GM21360 (cell line): Measurements from ENCODE around the gene SYTL3.
"Not testable (repeated sequence)": the region's sequence is repeated elsewhere in the genome, so short reads cannot be mapped to it uniquely, and the experiment has no call there.

Source experiments
- ATAC-seq: cut with Tn5 transposase; IDR thresholded peaks from one replicate; pipeline ENCODE4 v1.9.1; 2021; ENCODE audit warnings: mild to moderate bottlenecking, moderate library complexity; ENCODE audit not compliant: unreplicated experiment

SYTL3 gene

GRCh38 chr6:158786645-158787304, 136.9 kb downstream of the SYTL3 start:
- ATAC-seq, result no peak

GRCh38 chr6:158787395-158787794, 137.5 kb downstream of the SYTL3 start:
- no peak for ATAC-seq

- ATAC-seq, result no peak
Observed at GRCh38 chr6:158789115-158789917, 139.5 kb downstream of the SYTL3 start.

GRCh38 chr6:158791274-158791855, 141.5 kb downstream of the SYTL3 start:
- no peak for ATAC-seq

- not testable (repeated sequence) for ATAC-seq
Observed at GRCh38 chr6:158792505-158792904, 142.7 kb downstream of the SYTL3 start.

GRCh38 chr6:158793432-158793831, 143.6 kb downstream of the SYTL3 start:
- ATAC-seq, result peak; percentile 58

GRCh38 chr6:158795516-158795915, 145.7 kb downstream of the SYTL3 start:
- no peak for ATAC-seq

- ATAC-seq, result no peak
Observed at GRCh38 chr6:158796353-158796752, 146.5 kb downstream of the SYTL3 start.

GRCh38 chr6:158797331-158798310, 147.8 kb downstream of the SYTL3 start:
- ATAC-seq, result no peak

GRCh38 chr6:158798311-158798710, 148.5 kb downstream of the SYTL3 start:
- ATAC-seq, result no peak

- ATAC-seq, result no peak
Observed at GRCh38 chr6:158799051-158799792, 149.4 kb downstream of the SYTL3 start.

GRCh38 chr6:158801655-158802294, 151.9 kb downstream of the SYTL3 start:
- no peak for ATAC-seq

GRCh38 chr6:158803733-158804143, 153.9 kb downstream of the SYTL3 start:
- ATAC-seq, result peak; percentile 54

- ATAC-seq, result no peak
Observed at GRCh38 chr6:158804207-158804606, 154.4 kb downstream of the SYTL3 start.

GRCh38 chr6:158805698-158806377, 156.0 kb downstream of the SYTL3 start:
- ATAC-seq, result no peak

- no peak for ATAC-seq
Observed at GRCh38 chr6:158807515-158808441, 157.9 kb downstream of the SYTL3 start.

- no peak for ATAC-seq
Observed at GRCh38 chr6:158808442-158808833, 158.6 kb downstream of the SYTL3 start.
